GM19193 (cell line): ENCODE data around the gene ZMYND8.
A peak's percentile ranks its signal among the peaks of the same experiment; 100 is the strongest.

Experiments used
- POLR2A ChIP-seq: IDR thresholded peaks from 4 replicates; pipeline ENCODE4 v1.6.1; 2011; ENCODE audit not compliant: insufficient read depth, insufficient read length; ENCODE audit errors: extremely low read depth

ZMYND8 gene

DNA sequence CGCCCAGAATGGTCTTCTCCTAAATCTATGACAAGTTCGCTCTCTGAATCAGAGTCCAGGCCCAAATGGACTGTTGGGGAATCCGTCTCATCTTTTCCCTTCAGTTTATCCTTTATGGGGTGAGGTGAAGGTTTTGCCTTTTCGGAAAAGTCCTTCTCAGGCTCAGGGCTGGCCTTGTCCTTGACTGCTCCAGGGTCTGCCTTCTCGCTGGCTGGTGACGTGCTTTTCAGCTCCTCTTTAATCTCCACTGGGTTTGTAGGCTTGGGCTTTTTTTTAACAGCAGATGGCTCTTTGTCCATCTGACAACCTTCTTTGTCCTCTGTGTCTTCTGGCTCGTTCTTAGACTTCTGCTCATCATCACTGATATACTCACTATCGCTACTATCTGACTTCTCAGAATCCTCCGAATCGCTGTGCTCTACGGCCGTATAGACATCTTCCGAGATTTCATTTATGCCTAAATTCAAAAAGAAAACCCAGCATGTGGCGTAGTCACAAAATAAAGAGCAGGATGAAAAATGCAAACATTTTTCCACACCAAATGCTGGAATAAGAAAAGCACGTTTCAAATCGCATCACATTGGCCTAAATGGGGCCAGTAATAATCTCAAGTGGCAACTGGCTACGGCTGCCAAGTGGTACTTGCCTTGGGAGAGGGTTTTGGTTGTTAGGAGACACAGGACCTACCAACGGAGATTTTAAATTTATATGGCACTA lies 110.3 kb downstream of the ZMYND8 start:
- TF ChIP-seq POLR2A = no peak

GRCh38 chr20:47244451-47244850 lies 112.0 kb downstream of the ZMYND8 start:
- TF ChIP-seq POLR2A = no peak

DNA sequence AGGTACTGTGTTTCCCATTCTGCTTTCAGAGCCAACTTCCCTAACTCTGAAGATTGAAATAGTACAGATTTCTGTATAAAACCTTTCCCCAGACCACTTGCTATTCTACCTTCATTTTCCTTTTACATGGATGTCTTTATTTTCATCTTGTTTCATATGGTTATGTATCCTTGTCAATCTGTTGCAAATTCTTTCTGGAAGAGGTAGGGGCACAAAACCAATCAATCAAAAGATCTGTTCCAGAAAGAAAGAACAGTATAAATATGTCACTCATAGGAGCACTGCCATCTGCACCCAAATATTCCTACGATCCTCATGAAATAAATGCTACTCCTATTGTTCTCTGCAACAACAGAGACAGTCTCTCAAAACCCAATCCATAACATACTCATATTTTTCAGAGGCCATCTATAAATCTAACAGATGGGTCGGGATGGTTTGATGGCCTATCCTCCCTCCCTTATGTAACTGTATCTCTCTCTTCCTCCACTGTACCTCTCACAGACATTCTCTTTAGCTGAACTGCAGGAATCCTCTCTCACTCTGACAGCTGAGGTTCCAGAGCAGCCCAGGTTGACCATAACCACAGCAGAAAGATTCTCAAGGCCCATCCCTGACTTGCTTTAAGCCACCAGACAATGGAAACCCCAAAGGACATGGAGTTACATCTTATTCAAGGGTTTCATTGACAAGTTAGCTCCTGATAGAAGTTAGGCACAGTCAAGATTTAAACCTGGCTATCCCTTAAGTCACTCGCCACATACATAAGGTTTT lies 112.8 kb downstream of the ZMYND8 start:
- TF ChIP-seq POLR2A = no peak

- TF ChIP-seq POLR2A = no peak
Observed at GRCh38 chr20:47243003-47243402, 113.5 kb downstream of the ZMYND8 start.

GRCh38 chr20:47241345-47241781 lies 115.1 kb downstream of the ZMYND8 start:
- no peak for TF ChIP-seq POLR2A

- TF ChIP-seq POLR2A = no peak
Observed at GRCh38 chr20:47239719-47240067, 116.8 kb downstream of the ZMYND8 start.

DNA sequence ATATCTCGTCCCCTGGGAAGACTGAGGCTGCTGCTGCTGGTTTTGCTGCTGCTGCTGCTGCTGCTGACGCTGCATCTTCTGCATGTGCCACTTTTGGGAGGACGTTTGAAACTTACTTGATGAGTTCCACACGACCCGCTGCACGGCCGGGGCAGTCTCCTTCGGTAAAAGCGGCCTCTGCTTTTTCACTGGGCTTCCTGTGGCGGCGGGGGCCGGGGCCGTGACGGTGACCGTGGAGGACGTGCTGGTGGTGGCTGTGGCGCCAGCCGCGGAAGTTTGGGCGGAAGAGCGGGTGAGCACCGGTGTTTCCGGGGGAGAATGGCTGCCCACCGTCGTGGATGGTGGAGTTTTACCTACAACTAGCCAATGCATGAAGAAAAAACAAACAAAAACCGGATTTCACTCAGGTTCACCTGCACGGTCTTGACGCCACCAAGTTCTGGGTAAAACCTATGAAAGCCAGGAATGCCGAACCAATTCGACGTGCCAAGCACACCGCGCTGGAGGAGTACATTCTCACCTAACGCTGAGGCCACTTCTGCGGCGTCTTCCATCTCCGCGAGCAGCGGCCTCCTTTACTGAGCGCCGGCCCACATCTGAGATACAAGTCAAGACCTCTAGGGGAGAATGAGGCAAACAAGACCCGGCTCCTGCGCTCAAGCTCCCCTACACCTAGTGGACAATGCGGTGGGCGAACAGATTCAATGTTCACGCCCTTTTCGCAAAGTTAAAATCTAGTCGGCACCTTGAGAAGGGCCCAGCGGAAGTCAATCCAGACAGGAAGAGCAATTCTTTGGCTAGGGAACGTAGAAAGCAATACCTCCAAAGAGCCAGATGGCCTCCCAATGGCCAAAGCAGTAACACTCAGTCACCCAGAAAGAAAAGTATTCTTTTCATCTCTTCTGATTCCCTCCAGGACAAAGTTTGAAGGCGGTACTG lies 117.5 kb downstream of the ZMYND8 start:
- TF ChIP-seq POLR2A = peak; percentile 18

GRCh38 chr20:47237715-47238114 lies 118.8 kb downstream of the ZMYND8 start:
- no peak for TF ChIP-seq POLR2A

DNA sequence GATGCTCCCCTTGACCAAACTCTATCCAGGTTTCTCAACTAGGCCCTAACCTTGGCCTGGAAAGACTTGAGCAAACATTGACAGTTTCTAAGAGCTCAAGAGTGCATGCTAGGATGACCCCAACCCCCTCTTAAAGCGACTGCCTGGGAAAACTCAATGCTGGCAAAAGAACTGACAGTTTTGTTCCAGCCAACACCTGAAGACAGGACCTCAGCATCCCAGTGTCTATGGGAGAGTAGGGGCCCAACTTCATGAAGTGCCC lies 119.9 kb downstream of the ZMYND8 start:
- no peak for TF ChIP-seq POLR2A

DNA sequence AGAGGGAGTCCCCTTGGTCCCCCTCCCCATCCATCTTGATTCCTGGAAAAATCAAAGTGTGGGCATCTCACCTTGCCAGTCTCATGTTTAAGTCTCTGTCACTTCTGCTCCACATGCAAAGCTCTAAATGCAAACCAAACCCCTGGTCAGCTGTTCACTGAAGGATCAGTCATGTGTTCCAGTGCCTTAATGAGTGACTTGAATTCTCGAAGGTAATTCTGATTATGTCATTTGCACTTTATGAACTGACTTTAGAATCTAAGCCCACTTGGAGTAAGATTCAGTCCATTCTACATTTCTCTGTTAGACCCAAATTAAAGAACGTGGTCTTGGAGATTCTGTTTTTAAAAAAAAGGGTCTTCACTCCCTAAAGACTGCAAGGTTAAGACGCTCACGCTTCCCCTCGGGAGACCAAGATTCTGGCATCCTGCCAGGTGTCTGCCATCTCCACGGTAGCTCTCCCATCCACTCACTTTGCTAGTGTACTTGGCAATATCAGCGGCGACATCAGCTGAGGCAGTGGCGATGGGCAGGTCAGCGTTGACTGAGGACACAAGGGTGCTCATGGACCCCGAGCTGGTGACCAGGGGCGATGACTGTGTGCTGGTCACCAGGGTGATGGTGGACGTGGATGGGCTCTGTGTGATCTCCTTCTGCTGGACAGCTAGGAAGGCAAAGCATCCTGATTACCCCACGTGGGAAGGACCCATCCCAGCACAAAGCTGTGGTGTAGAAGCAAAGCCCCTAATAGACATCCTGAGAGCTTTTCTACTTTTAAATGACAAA lies 120.5 kb downstream of the ZMYND8 start:
- no peak for TF ChIP-seq POLR2A

GRCh38 chr20:47235111-47235510 lies 121.4 kb downstream of the ZMYND8 start:
- TF ChIP-seq POLR2A = no peak

GRCh38 chr20:47233333-47234188 lies 122.9 kb downstream of the ZMYND8 start:
- TF ChIP-seq POLR2A = no peak

DNA sequence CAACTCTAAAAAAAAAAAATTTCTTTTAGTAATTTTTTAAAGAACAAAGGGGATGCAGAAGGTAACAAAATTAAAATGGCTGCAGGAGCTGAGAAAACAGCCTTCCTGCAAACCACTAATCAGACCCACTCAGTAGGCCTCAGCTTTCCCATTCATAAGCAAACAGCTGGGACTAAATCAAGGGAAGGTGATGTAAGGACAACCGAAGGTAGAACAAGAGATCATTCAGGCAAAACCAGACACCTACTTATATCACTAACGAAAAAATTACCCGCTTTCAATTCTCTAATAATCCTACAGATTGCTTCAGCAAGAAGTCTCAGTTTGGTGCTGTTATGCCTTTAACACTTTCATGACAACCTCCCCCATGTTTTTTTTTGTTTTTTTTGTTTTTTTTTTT lies 124.0 kb downstream of the ZMYND8 start:
- TF ChIP-seq POLR2A = no peak
